Measurements from ENCODE around the gene NSG2.
"Not testable (repeated sequence)": the region's sequence is repeated elsewhere in the genome, so short reads cannot be mapped to it uniquely, and the experiment has no call there.

Gene NSG2

GRCh38 chr5:174102574-174102973 is 57.1 kb downstream of the NSG2 start:
- CTCF ChIA-PET = interaction anchor here (0.6 kb wide), 1 partner anchor 156 kb away, joined by 3 read pairs; no protein-coding TSS in a partner anchor
- H3K27me3 Mint-ChIP-seq, H3K36me3 Mint-ChIP-seq, H3K4me1 Mint-ChIP-seq, H3K9me3 Mint-ChIP-seq, H3K27ac Mint-ChIP-seq, H3K4me3 Mint-ChIP-seq, DNase-seq: not testable (repeated sequence)

- Mint-ChIP-seq H3K27ac (no peak overlapping the region), H3K4me1 (no peaks in the 10 kb centered on the region), H3K4me3 (no peak overlapping the region), H3K9me3 (no peaks in the 10 kb centered on the region), H3K27me3 (no peaks in the 10 kb centered on the region), H3K36me3 (no peaks in the 10 kb centered on the region)
- no peak for DNase-seq
- CTCF ChIA-PET = no interaction called here
Measured at GRCh38 chr5:174106997-174107655, 61.6 kb downstream of the NSG2 start.

- no peak for DNase-seq
- H3K4me1 Mint-ChIP-seq = no peaks in the 10 kb centered on the region
- H3K4me3 Mint-ChIP-seq = no peak overlapping the region
- no peaks in the 10 kb centered on the region for H3K36me3 Mint-ChIP-seq
- no peaks in the 10 kb centered on the region for H3K27me3 Mint-ChIP-seq
- H3K27ac Mint-ChIP-seq = no peak overlapping the region
- no peaks in the 10 kb centered on the region for H3K9me3 Mint-ChIP-seq
- CTCF ChIA-PET = no interaction called here
Measured at GRCh38 chr5:174108745-174109144, 63.2 kb downstream of the NSG2 start.

- H3K4me1 Mint-ChIP-seq = no peaks in the 10 kb centered on the region
- no peak overlapping the region for H3K27ac Mint-ChIP-seq
- no peaks in the 10 kb centered on the region for H3K9me3 Mint-ChIP-seq
- no peaks in the 10 kb centered on the region for H3K36me3 Mint-ChIP-seq
- H3K4me3 Mint-ChIP-seq = no peak overlapping the region
- DNase-seq = no peak
- no peaks in the 10 kb centered on the region for H3K27me3 Mint-ChIP-seq
- CTCF ChIA-PET = no interaction called here
Measured at GRCh38 chr5:174109698-174110260, 64.3 kb downstream of the NSG2 start.

- H3K4me3 Mint-ChIP-seq = no peak overlapping the region
- no peak overlapping the region for H3K27ac Mint-ChIP-seq
- H3K4me1 Mint-ChIP-seq = no peaks in the 10 kb centered on the region
- H3K27me3 Mint-ChIP-seq = no peaks in the 10 kb centered on the region
- H3K36me3 Mint-ChIP-seq = no peaks in the 10 kb centered on the region
- H3K9me3 Mint-ChIP-seq = no peaks in the 10 kb centered on the region
- CTCF ChIA-PET = no interaction called here
- no peak for DNase-seq
Measured at GRCh38 chr5:174110310-174110709, 64.8 kb downstream of the NSG2 start.

- no peak for DNase-seq
- H3K27ac Mint-ChIP-seq = no peak overlapping the region
- H3K9me3 Mint-ChIP-seq = no peaks in the 10 kb centered on the region
- no peak overlapping the region for H3K4me3 Mint-ChIP-seq
- no peaks in the 10 kb centered on the region for H3K27me3 Mint-ChIP-seq
- CTCF ChIA-PET = no interaction called here
- H3K4me1 Mint-ChIP-seq = no peaks in the 10 kb centered on the region
- no peaks in the 10 kb centered on the region for H3K36me3 Mint-ChIP-seq
Measured at GRCh38 chr5:174111287-174111973, 65.9 kb downstream of the NSG2 start.

GRCh38 chr5:174115226-174115625 is 69.7 kb downstream of the NSG2 start:
- H3K4me1 Mint-ChIP-seq = no peaks in the 10 kb centered on the region
- no peaks in the 10 kb centered on the region for H3K27me3 Mint-ChIP-seq
- no peaks in the 10 kb centered on the region for H3K9me3 Mint-ChIP-seq
- CTCF ChIA-PET = no interaction called here
- no peak overlapping the region for H3K27ac Mint-ChIP-seq
- DNase-seq = no peak
- H3K4me3 Mint-ChIP-seq = no peak overlapping the region
- no peaks in the 10 kb centered on the region for H3K36me3 Mint-ChIP-seq

- Mint-ChIP-seq H3K27ac (no peak overlapping the region), H3K4me3 (no peak overlapping the region), H3K9me3 (no peaks in the 10 kb centered on the region), H3K36me3 (no peaks in the 10 kb centered on the region), H3K4me1 (no peaks in the 10 kb centered on the region), H3K27me3 (no peaks in the 10 kb centered on the region)
- no peak for DNase-seq
- CTCF ChIA-PET = no interaction called here
Measured at GRCh38 chr5:174118823-174119467, 73.4 kb downstream of the NSG2 start.

GRCh38 chr5:174119468-174119881 is 74.0 kb downstream of the NSG2 start:
- Mint-ChIP-seq H3K9me3 (no peaks in the 10 kb centered on the region), H3K4me1 (no peaks in the 10 kb centered on the region), H3K4me3 (no peak overlapping the region), H3K27me3 (no peaks in the 10 kb centered on the region), H3K36me3 (no peaks in the 10 kb centered on the region), H3K27ac (no peak overlapping the region)
- CTCF ChIA-PET = interaction anchor here (1.1 kb wide), 1 partner anchor 13 kb away, joined by 3 read pairs; no protein-coding TSS in a partner anchor
- DNase-seq = no peak

GRCh38 chr5:174120401-174121005 is 75.0 kb downstream of the NSG2 start:
- Mint-ChIP-seq H3K9me3 (peaks cover 8% of the 10 kb centered on the region), H3K4me1 (no peaks in the 10 kb centered on the region), H3K27me3 (no peaks in the 10 kb centered on the region), H3K36me3 (no peaks in the 10 kb centered on the region), H3K4me3 (no peak overlapping the region), H3K27ac (no peak overlapping the region)
- no peak for DNase-seq
- CTCF ChIA-PET = interaction anchor here (1.1 kb wide), 1 partner anchor 12 kb away, joined by 3 read pairs; no protein-coding TSS in a partner anchor

- no peak for DNase-seq
- H3K27ac Mint-ChIP-seq = no peak overlapping the region
- H3K27me3 Mint-ChIP-seq = no peaks in the 10 kb centered on the region
- H3K4me3 Mint-ChIP-seq = no peak overlapping the region
- no peaks in the 10 kb centered on the region for H3K9me3 Mint-ChIP-seq
- no peaks in the 10 kb centered on the region for H3K4me1 Mint-ChIP-seq
- H3K36me3 Mint-ChIP-seq = no peaks in the 10 kb centered on the region
- CTCF ChIA-PET = no interaction called here
Measured at GRCh38 chr5:174134545-174134944, 89.0 kb downstream of the NSG2 start.

GRCh38 chr5:174139623-174140022 is 94.1 kb downstream of the NSG2 start:
- Mint-ChIP-seq H3K4me3 (no peak overlapping the region), H3K9me3 (no peaks in the 10 kb centered on the region), H3K27ac (no peak overlapping the region), H3K4me1 (no peaks in the 10 kb centered on the region), H3K27me3 (no peaks in the 10 kb centered on the region), H3K36me3 (no peaks in the 10 kb centered on the region)
- CTCF ChIA-PET = no interaction called here
- DNase-seq = no peak

- CTCF ChIA-PET = no interaction called here
- H3K36me3 Mint-ChIP-seq = no peaks in the 10 kb centered on the region
- no peaks in the 10 kb centered on the region for H3K27me3 Mint-ChIP-seq
- no peaks in the 10 kb centered on the region for H3K9me3 Mint-ChIP-seq
- no peaks in the 10 kb centered on the region for H3K4me1 Mint-ChIP-seq
- H3K4me3 Mint-ChIP-seq = no peak overlapping the region
- no peak for DNase-seq
- no peak overlapping the region for H3K27ac Mint-ChIP-seq
Measured at GRCh38 chr5:174140452-174141020, 95.0 kb downstream of the NSG2 start.

- H3K27ac Mint-ChIP-seq = no peak overlapping the region
- H3K36me3 Mint-ChIP-seq = no peaks in the 10 kb centered on the region
- H3K27me3 Mint-ChIP-seq = no peaks in the 10 kb centered on the region
- H3K9me3 Mint-ChIP-seq = no peaks in the 10 kb centered on the region
- DNase-seq = no peak
- H3K4me1 Mint-ChIP-seq = no peaks in the 10 kb centered on the region
- no peak overlapping the region for H3K4me3 Mint-ChIP-seq
- CTCF ChIA-PET = no interaction called here
Measured at GRCh38 chr5:174141398-174141797, 95.9 kb downstream of the NSG2 start.
